Measurements from ENCODE around the gene C11orf21. TPM values are rescaled to one million over a fixed set of nuclear protein-coding genes. Genes with fewer than 3 reads are reported as not detected.

Gene C11orf21
- total RNA-seq, 1 donor from 2014 or later = 12.1 TPM

DNA sequence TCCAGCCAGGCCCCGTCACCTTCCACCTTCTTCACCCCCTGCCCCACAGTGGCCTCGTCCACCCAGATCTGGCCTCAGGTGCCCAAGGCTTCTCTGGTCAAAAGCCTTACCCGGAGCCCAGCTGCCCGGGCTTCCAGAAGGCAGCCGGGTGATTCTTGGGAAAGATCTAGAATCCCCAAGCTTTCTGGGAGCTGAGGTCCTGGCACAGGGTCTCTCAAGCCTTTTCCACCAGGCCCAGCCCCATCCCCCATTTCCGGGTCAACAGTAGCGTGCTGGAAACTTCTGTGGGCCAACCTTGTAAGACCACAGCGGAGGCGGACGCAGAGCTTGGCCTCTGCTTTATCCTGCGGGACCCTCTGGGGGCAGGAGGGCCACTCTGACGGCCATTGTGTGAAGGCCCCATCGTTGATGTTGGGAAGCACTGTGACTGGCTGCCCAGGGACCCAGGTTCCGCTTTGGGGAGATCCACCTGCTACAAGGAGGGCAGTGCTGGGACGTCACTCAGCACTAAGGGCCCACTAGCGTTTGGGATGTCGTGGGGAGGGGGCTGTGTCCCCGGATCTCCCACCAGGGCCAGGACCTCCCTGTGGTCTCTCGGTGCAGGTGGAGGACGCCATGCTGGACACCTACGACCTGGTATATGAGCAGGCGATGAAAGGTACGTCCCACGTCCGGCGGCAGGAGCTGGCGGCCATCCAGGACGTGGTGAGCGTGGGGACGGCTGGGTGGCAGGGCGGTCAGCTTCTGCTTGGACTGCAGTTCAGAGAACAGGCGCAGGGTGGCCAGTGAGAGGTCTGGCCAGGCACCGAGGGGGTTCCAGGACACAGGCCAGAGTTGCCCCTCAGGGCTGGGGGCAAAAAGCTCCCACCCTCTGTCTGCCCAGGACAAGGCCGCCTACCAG is 11.6 kb upstream of the C11orf21 start:
- H3K4me1 ChIP-seq = peaks cover 29% of the 10 kb centered on the region
- TF ChIP-seq, protein P1, sequence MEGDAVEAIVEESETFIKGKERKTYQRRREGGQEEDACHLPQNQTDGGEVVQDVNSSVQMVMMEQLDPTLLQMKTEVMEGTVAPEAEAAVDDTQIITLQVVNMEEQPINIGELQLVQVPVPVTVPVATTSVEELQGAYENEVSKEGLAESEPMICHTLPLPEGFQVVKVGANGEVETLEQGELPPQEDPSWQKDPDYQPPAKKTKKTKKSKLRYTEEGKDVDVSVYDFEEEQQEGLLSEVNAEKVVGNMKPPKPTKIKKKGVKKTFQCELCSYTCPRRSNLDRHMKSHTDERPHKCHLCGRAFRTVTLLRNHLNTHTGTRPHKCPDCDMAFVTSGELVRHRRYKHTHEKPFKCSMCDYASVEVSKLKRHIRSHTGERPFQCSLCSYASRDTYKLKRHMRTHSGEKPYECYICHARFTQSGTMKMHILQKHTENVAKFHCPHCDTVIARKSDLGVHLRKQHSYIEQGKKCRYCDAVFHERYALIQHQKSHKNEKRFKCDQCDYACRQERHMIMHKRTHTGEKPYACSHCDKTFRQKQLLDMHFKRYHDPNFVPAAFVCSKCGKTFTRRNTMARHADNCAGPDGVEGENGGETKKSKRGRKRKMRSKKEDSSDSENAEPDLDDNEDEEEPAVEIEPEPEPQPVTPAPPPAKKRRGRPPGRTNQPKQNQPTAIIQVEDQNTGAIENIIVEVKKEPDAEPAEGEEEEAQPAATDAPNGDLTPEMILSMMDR (IDR thresholded peaks at IDR 0.05) = no peak
- peaks cover 5% of the 10 kb centered on the region for H3K9me3 ChIP-seq
- H3K36me3 ChIP-seq = no peaks in the 10 kb centered on the region
- intact Hi-C loops (cut with DNase I) = no loop called here
- peak; percentile 42 for DNase-seq
- no peak overlapping the region for H3K4me3 ChIP-seq
- no peaks in the 10 kb centered on the region for H3K27me3 ChIP-seq (ENCODE audit: low read depth)
- no peak overlapping the region for H3K27ac ChIP-seq
- no peak for ATAC-seq

DNA sequence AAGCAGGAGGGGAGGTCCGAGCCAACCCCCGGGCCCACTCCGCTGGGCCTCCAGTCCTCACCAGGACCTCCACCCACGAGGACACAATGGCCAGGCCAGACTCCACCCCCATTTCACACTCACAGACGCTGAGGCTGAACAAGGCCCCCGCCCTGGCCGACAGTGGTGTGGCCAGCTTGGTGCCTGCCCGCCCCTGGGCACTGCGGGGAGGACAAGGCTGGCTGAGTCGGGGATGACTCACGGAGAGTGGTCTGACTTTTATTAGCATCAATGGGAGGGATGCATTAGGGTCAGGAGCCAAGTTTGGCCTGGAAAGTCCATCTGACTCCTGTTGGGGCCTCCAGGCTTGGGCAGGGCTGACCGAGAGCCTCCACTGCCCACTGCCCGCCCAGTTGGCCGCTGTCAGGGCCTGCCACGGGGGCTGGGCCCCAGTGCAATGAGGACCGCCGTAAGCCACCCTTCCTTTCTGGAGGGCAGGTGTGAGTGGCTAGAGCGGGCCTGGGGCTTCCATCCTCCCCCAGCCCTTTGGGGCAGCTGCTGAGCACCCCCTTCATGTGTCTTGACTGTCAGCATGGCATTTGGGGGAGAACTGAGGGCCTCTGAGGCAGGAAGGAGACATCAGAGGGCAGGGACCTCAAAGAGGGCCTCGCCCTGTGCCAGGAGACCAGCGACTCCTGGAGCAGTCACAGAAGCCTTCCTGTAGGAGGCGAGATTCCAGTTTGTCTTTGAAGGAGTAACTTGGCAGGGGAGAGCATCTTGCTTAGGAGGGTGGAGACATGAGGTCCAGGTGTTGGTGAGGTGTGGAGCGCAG is 10.7 kb upstream of the C11orf21 start:
- H3K4me3 ChIP-seq = no peak overlapping the region
- H3K27ac ChIP-seq = no peak overlapping the region
- ATAC-seq (no peak), DNase-seq (peak; percentile 45)
- intact Hi-C loops (cut with DNase I) = no loop called here
- TF ChIP-seq, protein P1 (IDR thresholded peaks at IDR 0.05) = no peak
- H3K36me3 ChIP-seq = no peaks in the 10 kb centered on the region
- no peaks in the 10 kb centered on the region for H3K27me3 ChIP-seq (ENCODE audit: low read depth)
- H3K9me3 ChIP-seq = peaks cover under 1% of the 10 kb centered on the region
- peaks cover 30% of the 10 kb centered on the region for H3K4me1 ChIP-seq

DNA sequence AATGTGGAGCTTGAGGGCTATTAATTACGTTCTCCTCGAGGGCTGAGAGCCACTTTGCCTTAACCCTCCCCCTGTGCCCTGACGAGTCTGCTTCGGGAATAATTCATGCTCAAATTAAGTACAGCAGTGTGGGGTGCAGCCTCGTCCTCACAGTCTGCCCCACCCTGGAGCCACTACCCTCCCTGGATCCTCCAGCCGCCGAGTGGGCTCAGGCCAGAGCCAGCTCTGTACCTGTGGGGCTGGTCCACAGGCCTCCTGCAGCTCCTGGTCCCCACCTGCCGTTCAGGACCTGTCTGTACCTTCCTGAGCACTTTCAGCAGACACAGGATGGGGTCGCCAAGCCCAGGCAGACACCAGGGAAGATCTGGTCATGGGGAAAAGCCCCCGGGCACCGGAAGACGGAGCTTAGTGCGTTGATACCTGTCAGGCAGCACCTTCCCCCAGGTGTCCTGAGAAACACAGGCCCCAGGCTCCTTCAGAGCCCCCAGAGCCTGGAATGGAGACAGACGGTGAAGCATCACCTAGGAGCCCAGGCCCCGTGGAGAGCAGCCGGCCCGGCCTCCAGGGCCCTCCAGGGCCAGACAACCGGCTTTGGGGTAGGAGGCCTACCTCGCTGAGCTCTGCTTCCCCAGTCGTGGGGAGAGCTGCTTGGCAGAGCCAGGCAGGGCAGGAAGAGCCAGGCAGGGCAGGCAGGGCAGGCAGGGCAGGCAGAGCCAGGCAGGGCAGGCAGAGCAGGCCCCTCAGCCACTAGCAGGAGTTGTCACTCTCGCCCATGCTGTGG is 9.8 kb upstream of the C11orf21 start:
- H3K27ac ChIP-seq = no peak overlapping the region
- intact Hi-C loops (cut with DNase I) = no loop called here
- H3K4me1 ChIP-seq = peaks cover 37% of the 10 kb centered on the region
- DNase-seq = no peak
- ATAC-seq = no peak
- H3K9me3 ChIP-seq = no peaks in the 10 kb centered on the region
- no peak overlapping the region for H3K4me3 ChIP-seq
- no peaks in the 10 kb centered on the region for H3K27me3 ChIP-seq (ENCODE audit: low read depth)
- H3K36me3 ChIP-seq = no peaks in the 10 kb centered on the region
- TF ChIP-seq, protein P1 (IDR thresholded peaks at IDR 0.05) = no peak

DNA sequence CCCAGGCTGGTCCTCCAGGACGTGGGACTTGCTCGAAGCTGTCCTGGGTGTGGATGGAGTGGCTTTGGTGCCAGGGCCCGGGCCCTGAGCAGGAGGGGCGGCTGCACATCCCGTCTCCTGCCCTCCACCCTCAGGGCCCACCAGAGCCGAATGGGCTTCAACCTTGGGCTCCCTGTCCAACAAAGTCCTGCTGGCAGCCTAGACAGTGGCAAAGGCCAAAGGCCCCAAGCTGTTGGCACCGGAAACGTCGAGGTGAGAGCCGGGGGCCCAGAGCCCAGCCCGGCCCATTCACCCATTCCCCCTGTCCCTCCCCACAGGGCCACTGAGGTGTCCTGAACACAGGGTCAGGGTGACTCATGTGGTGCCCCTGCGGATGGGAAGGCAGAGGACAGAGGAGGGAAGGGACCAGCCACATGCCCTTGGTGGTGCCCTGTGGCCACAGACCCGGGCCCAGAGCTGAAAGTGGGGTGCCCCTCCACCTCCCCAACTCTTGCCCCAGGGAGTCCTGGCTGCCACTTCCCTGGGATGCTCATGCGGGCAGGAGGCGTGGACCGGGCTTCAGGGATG is 9.2 kb upstream of the C11orf21 start:
- intact Hi-C loops (cut with DNase I) = no loop called here
- ATAC-seq (no peak), DNase-seq (no peak)
- Histone ChIP-seq H3K4me3 (no peak overlapping the region), H3K36me3 (no peaks in the 10 kb centered on the region), H3K27ac (no peak overlapping the region), H3K27me3 (ENCODE audit: low read depth) (no peaks in the 10 kb centered on the region), H3K4me1 (peaks cover 43% of the 10 kb centered on the region), H3K9me3 (no peaks in the 10 kb centered on the region)
- TF ChIP-seq, protein P1 (IDR thresholded peaks at IDR 0.05) = no peak

Data from lower lobe of right lung (tissue), 2 donors.